Lung microvascular endothelial cell (primary cell): ENCODE data around the gene GALNT7. TPM values are rescaled to one million over a fixed set of nuclear protein-coding genes. Genes with fewer than 3 reads are reported as not detected.
A peak's percentile ranks its signal among the peaks of the same experiment; 100 is the strongest.
"Not testable (repeated sequence)": the region's sequence is repeated elsewhere in the genome, so short reads cannot be mapped to it uniquely, and the experiment has no call there.

ENCODE experiments used
- DNase-seq, 2 donors: peaks; one replicate each; pipeline versions ENCODE4 v3.0.0 to v3.0.0-alpha.2; 2010; ENCODE audit warnings: low read depth in 2 of 2
- total RNA-seq: library from RNA; depleted of rRNA; stranded (reverse); fragments of >200 nt; gene quantifications from 2 replicates; pipeline ENCODE4 v1.2.1, GENCODE V29; 2014

Gene GALNT7
- total RNA-seq, 1 donor from 2014 or later = 14.7 TPM

GRCh38 chr4:173194157-173194556 is 25.5 kb downstream of the GALNT7 start:
- DNase-seq = no peak

GRCh38 chr4:173195109-173195508 is 26.5 kb downstream of the GALNT7 start:
- no peak for DNase-seq

- DNase-seq = no peak
Measured at GRCh38 chr4:173199553-173199952, 30.9 kb downstream of the GALNT7 start.

GRCh38 chr4:173200103-173200884 is 31.7 kb downstream of the GALNT7 start:
- peak in 1 of 2 donors; percentile 56 for DNase-seq

GRCh38 chr4:173202395-173202794 is 33.8 kb downstream of the GALNT7 start:
- no peak for DNase-seq

GRCh38 chr4:173205656-173206055 is 37.0 kb downstream of the GALNT7 start:
- DNase-seq = no peak

GRCh38 chr4:173208420-173208819 is 39.8 kb downstream of the GALNT7 start:
- no peak for DNase-seq

GRCh38 chr4:173211222-173211621 is 42.6 kb downstream of the GALNT7 start:
- DNase-seq = no peak

- DNase-seq = peak; percentile 45 to 70
Measured at GRCh38 chr4:173211838-173212237, 43.2 kb downstream of the GALNT7 start.

- DNase-seq = no peak
Measured at GRCh38 chr4:173212379-173212778, 43.8 kb downstream of the GALNT7 start.

- no peak for DNase-seq
Measured at GRCh38 chr4:173213296-173213695, 44.7 kb downstream of the GALNT7 start.

- no peak for DNase-seq
Measured at GRCh38 chr4:173214231-173214630, 45.6 kb downstream of the GALNT7 start.

- DNase-seq = no peak
Measured at GRCh38 chr4:173214661-173215060, 46.0 kb downstream of the GALNT7 start.

GRCh38 chr4:173217075-173217474 is 48.5 kb downstream of the GALNT7 start:
- DNase-seq = no peak

- peak in 1 of 2 donors; percentile 11 for DNase-seq
Measured at GRCh38 chr4:173217727-173218126, 49.1 kb downstream of the GALNT7 start.

- peak; percentile 39 to 68 for DNase-seq
Measured at GRCh38 chr4:173218411-173219125, 50.0 kb downstream of the GALNT7 start.

GRCh38 chr4:173219126-173219437 is 50.5 kb downstream of the GALNT7 start:
- not testable (repeated sequence) for DNase-seq

GRCh38 chr4:173223743-173224142 is 55.1 kb downstream of the GALNT7 start:
- DNase-seq = no peak

- DNase-seq = no peak
Measured at GRCh38 chr4:173226401-173226888, 57.8 kb downstream of the GALNT7 start.

GRCh38 chr4:173227756-173228155 is 59.1 kb downstream of the GALNT7 start:
- DNase-seq = no peak

- DNase-seq = no peak
Measured at GRCh38 chr4:173230062-173230461, 61.5 kb downstream of the GALNT7 start.

- peak; percentile 63 to 66 for DNase-seq
Measured at GRCh38 chr4:173231916-173232315, 63.3 kb downstream of the GALNT7 start.

GRCh38 chr4:173233857-173234256 is 65.2 kb downstream of the GALNT7 start:
- no peak for DNase-seq
